ENCODE results near the gene OVCH2.
"Not testable (repeated sequence)": the region's sequence is repeated elsewhere in the genome, so short reads cannot be mapped to it uniquely, and the experiment has no call there.

OVCH2 gene

GRCh38 chr11:7706377-7706776, at the start of gene OVCH2:
OVCH2 (minus strand) TSS chr11:7706477; CDS start chr11:7706394, 83 bp downstream.
- DNase-seq = no peak

GRCh38 chr11:7749456-7749855, 43.2 kb upstream of the OVCH2 start:
- no peak for DNase-seq

- DNase-seq = not testable (repeated sequence)
These were observed 28.5 kb upstream of the OVCH2 start for GRCh38 chr11:7734767-7735166.

- DNase-seq = no peak
These were observed 8.5 kb upstream of the OVCH2 start for GRCh38 chr11:7714786-7715185.

GRCh38 chr11:7703740-7704139, 2.5 kb downstream of the OVCH2 start:
- DNase-seq = no peak

- DNase-seq = no peak
These were observed 9.9 kb downstream of the OVCH2 start for GRCh38 chr11:7696424-7696823.

- DNase-seq = no peak
These were observed 12.0 kb downstream of the OVCH2 start for GRCh38 chr11:7694235-7694634.

GRCh38 chr11:7692426-7692825, 13.9 kb downstream of the OVCH2 start:
- no peak for DNase-seq

GRCh38 chr11:7691759-7692350, 14.4 kb downstream of the OVCH2 start:
- no peak for DNase-seq

- no peak for DNase-seq
These were observed 15.6 kb downstream of the OVCH2 start for GRCh38 chr11:7690648-7691047.

- no peak for DNase-seq
These were observed 17.0 kb downstream of the OVCH2 start for GRCh38 chr11:7689239-7689638.

- no peak for DNase-seq
These were observed 17.9 kb downstream of the OVCH2 start for GRCh38 chr11:7688238-7688826.

GRCh38 chr11:7687386-7687785, 18.9 kb downstream of the OVCH2 start:
- DNase-seq = no peak

GRCh38 chr11:7686761-7687160, 19.5 kb downstream of the OVCH2 start:
- DNase-seq = no peak

- no peak for DNase-seq
These were observed 22.7 kb downstream of the OVCH2 start for GRCh38 chr11:7683571-7683970.

- no peak for DNase-seq
These were observed 28.5 kb downstream of the OVCH2 start for GRCh38 chr11:7677796-7678201.

- no peak for DNase-seq
These were observed 29.2 kb downstream of the OVCH2 start for GRCh38 chr11:7677071-7677470.

- DNase-seq = no peak
These were observed 30.6 kb downstream of the OVCH2 start for GRCh38 chr11:7675631-7676030.

GRCh38 chr11:7673724-7674434, 32.4 kb downstream of the OVCH2 start:
- DNase-seq = no peak

GRCh38 chr11:7672960-7673723, 33.1 kb downstream of the OVCH2 start, which contains the start of gene CYB5R2:
CYB5R2 (minus strand) TSS chr11:7673500; CDS start chr11:7672825, 675 bp downstream.
- DNase-seq = no peak

GRCh38 chr11:7672276-7672959, 33.9 kb downstream of the OVCH2 start:
- no peak for DNase-seq

- DNase-seq = no peak
These were observed 34.7 kb downstream of the OVCH2 start for GRCh38 chr11:7671347-7672215.

All from bone marrow (tissue), 2 donors.